AG04450 (cell line): ENCODE measurements around the gene WSB2. TPM values are rescaled to one million over a fixed set of nuclear protein-coding genes. Genes with fewer than 3 reads are reported as not detected.
A peak's percentile ranks its signal among the peaks of the same experiment; 100 is the strongest.

Source experiments
- CTCF ChIA-PET: fragments of 300-600, 350-600 bp; formaldehyde crosslinking; extraction: SDS; loops from one replicate; lab custom pipeline; 2022; ENCODE audit warnings: antibody characterized with exemption, inconsistent platforms; lab: Charles Lee
- POLR2A ChIA-PET: fragments of 350-600 bp; formaldehyde crosslinking; extraction: SDS; loops from one replicate; lab custom pipeline; 2021; ENCODE audit warnings: antibody characterized with exemption, inconsistent platforms; lab: Yijun Ruan, JAX
- DNase-seq: peaks from one replicate; pipeline ENCODE4 v3.0.0-alpha.2; 2011; ENCODE audit warnings: low read depth, low spot score
- H3K27ac ChIP-seq: one replicate; pipeline ENCODE4 v1.5.1; 2012; ENCODE audit warnings: low read depth, low read length, control low read depth
- H3K27me3 ChIP-seq: one replicate; pipeline ENCODE4 v1.6.0; 2012; ENCODE audit warnings: low read length; ENCODE audit not compliant: control insufficient read depth, insufficient read depth
- H3K4me3 ChIP-seq: 2 replicates; pipeline ENCODE4 v1.5.1; 2011; ENCODE audit warnings: mild to moderate bottlenecking, low read depth, low read length, control low read depth
- H3K9me3 ChIP-seq: 2 replicates; pipeline ENCODE4 v1.5.1; 2012; ENCODE audit warnings: low read length; ENCODE audit not compliant: control insufficient read depth, insufficient read depth
- CTCF ChIP-seq: IDR thresholded peaks from 2 replicates; pipeline ENCODE4 v1.5.1; 2011; ENCODE audit warnings: low read depth, low read length, control low read depth, inconsistent platforms
- polyA plus RNA-seq: library from polyadenylated mRNA; depleted of rRNA; stranded (reverse); fragments of >200 nt; gene quantifications from 2 replicates; pipeline ENCODE4 v1.2.3, GENCODE V29; 2011

Gene WSB2
- polyA plus RNA-seq, 1 experiment = 111 TPM

- H3K4me3 ChIP-seq = no peak overlapping the region
- TF ChIP-seq CTCF = no peak
- H3K9me3 ChIP-seq = no peaks in the 10 kb centered on the region
- H3K27ac ChIP-seq = no peak overlapping the region
- ChIA-PET CTCF (interaction anchor here (1.5 to 2.1 kb wide), 3 partner anchors 10 to 310 kb away, joined by 4 to 7 read pairs (median 6); no protein-coding TSS in a partner anchor), POLR2A (no interaction called here)
- H3K27me3 ChIP-seq = no peaks in the 10 kb centered on the region
- DNase-seq = no peak
Measured at GRCh38 chr12:118065380-118065779, 4.4 kb upstream of the WSB2 start.

GRCh38 chr12:118064608-118065007, 3.6 kb upstream of the WSB2 start:
- Histone ChIP-seq H3K9me3 (no peaks in the 10 kb centered on the region), H3K4me3 (no peak overlapping the region), H3K27ac (no peak overlapping the region), H3K27me3 (no peaks in the 10 kb centered on the region)
- no peak for DNase-seq
- peak; percentile 37 for TF ChIP-seq CTCF
- ChIA-PET CTCF (interaction anchor here (0.9 to 2.1 kb wide), 5 partner anchors 9 to 311 kb away, joined by 3 to 7 read pairs (median 6); no protein-coding TSS in a partner anchor), POLR2A (no interaction called here)

GRCh38 chr12:118063576-118064391, 2.8 kb upstream of the WSB2 start:
- CTCF ChIA-PET = interaction anchor here (0.6 to 1.7 kb wide), 11 partner anchors 9 to 1132 kb away, joined by 3 to 7 read pairs (median 5); no protein-coding TSS in a partner anchor
- no peak for DNase-seq

GRCh38 chr12:118061873-118062843, 1.2 kb upstream of the WSB2 start:
- Histone ChIP-seq H3K9me3 (no peaks in the 10 kb centered on the region), H3K27ac (peak overlapping the region; percentile 86), H3K4me3 (peak overlapping the region; percentile 69), H3K27me3 (no peaks in the 10 kb centered on the region)
- no peak for TF ChIP-seq CTCF
- ChIA-PET POLR2A (interaction anchor here (0.6 to 1.2 kb wide), 3 partner anchors 13 to 74 kb away, joined by 3 to 6 read pairs (median 3); partner anchors contain the start of genes PEBP1 and VSIG10), CTCF (interaction anchor here (1.5 kb wide), 1 partner anchor 59 kb away, joined by 3 read pairs; no protein-coding TSS in a partner anchor)
- DNase-seq = no peak

More at GRCh38 chr12:118063576-118064391, 2.8 kb upstream of the WSB2 start:
- Histone ChIP-seq H3K27me3 (no peaks in the 10 kb centered on the region), H3K9me3 (no peaks in the 10 kb centered on the region), H3K27ac (no peak overlapping the region), H3K4me3 (no peak overlapping the region)
- TF ChIP-seq CTCF = no peak
- POLR2A ChIA-PET = interaction anchor here (0.6 to 0.7 kb wide), 2 partner anchors 20 to 238 kb away, joined by 3 read pairs; no protein-coding TSS in a partner anchor
